Prostate gland (tissue), 2 donors: ENCODE results near the gene UCK2. TPM values are rescaled to one million over a fixed set of nuclear protein-coding genes. Genes with fewer than 3 reads are reported as not detected.
A peak's percentile ranks its signal among the peaks of the same experiment; 100 is the strongest.
"Not testable (repeated sequence)": the region's sequence is repeated elsewhere in the genome, so short reads cannot be mapped to it uniquely, and the experiment has no call there.

ENCODE experiments used
- DNase-seq: peaks from one replicate; pipeline ENCODE4 v3.0.0-alpha.2; 2019; ENCODE audit warnings: low spot score
- H3K27ac ChIP-seq, 2 donors: fragments of 200-600 bp; sonication (generic); 2 replicates each; pipeline ENCODE4 v1.5.1; 2017 to 2019
- H3K27me3 ChIP-seq: fragments of 200-600 bp; sonication (generic); replicated peaks from 2 replicates; pipeline ENCODE4 v1.5.1; 2019; ENCODE audit not compliant: insufficient read depth
- H3K36me3 ChIP-seq, 2 donors: fragments of 200-600 bp; sonication (generic); 1 replicate in 1 of 2; 2 replicates in 1 of 2; pipeline versions ENCODE4 v1.5.1 to v1.8.1; 2017 to 2019
- H3K4me1 ChIP-seq: fragments of 200-600 bp; sonication (generic); replicated peaks from 2 replicates; pipeline ENCODE4 v1.5.1; 2019
- H3K4me3 ChIP-seq, 2 donors: fragments of 200-600 bp; sonication (generic); 2 replicates each; pipeline ENCODE4 v1.5.1; 2017 to 2019
- H3K9me3 ChIP-seq: fragments of 200-600 bp; sonication (generic); 2 replicates; pipeline ENCODE4 v1.5.1; 2017
- CTCF ChIP-seq, 4 experiments: fragments of 200-600 bp in 2 of 4; fragments of 450-650 bp in 2 of 4; sonication (generic) in 2 of 4; IDR thresholded peaks; 1 replicate in 3 of 4; 2 replicates in 1 of 4; pipeline ENCODE4 v1.5.1; 2016 to 2019; ENCODE audit warnings: antibody characterized with exemption in 4 of 4, mild to moderate bottlenecking in 2 of 4, moderate library complexity in 2 of 4
- POLR2A ChIP-seq: fragments of 450-650 bp; IDR thresholded peaks from one replicate; pipeline ENCODE4 v1.6.1; 2016; ENCODE audit warnings: antibody characterized with exemption, mild to moderate bottlenecking
- POLR2AphosphoS5 ChIP-seq: sonication (generic); formaldehyde crosslinking; IDR thresholded peaks from one replicate; pipeline ENCODE4 v1.6.1; 2017; ENCODE audit warnings: antibody characterized with exemption
- WGBS: methylation state at CpG from one replicate; pipeline ENCODE4 v1.1.5; 2018; 5-methylcytosine and 5-hydroxymethylcytosine counted together
- intact Hi-C: fragments of 100-400 bp; cut with DNase I; formaldehyde crosslinking; loops from one replicate; pipeline ENCODE4 v1.14.2; 2022
- total RNA-seq, 2 donors: library from RNA; depleted of rRNA; stranded (reverse); fragments of >200 nt; gene quantifications; one replicate each; pipeline ENCODE4 v1.1.0, GENCODE V29; 2016

Gene UCK2
- total RNA-seq, result 10 to 100 TPM; 23.8 to 25.9 TPM

- Histone ChIP-seq H3K9me3 (no peaks in the 10 kb centered on the region), H3K4me3 (peak within 1 kb of the TSS; percentile 71 to 73), H3K27me3 (no peaks in the 10 kb centered on the region), H3K4me1 (no peaks in the 10 kb centered on the region), H3K36me3 (no peaks in the 10 kb centered on the region), H3K27ac (peak within 1 kb of the TSS; percentile 83 to 87)
- TF ChIP-seq POLR2A (peak; percentile 62), CTCF (IDR thresholded peaks at IDR 0.05) (peak in 1 of 4 experiments; percentile 32), POLR2AphosphoS5 (peak; percentile 31)
- intact Hi-C loops, result loop anchor here (2.0 kb wide), 1 partner anchor 59 kb away; the partner anchor contains the start of gene TMCO1
- WGBS, result under 1% methylated on average over 58 of the region's 94 CpGs
- peak; percentile 72 for DNase-seq
These were observed at the start of gene UCK2 for GRCh38 chr1:165827268-165828102. TSS of gene UCK2 (plus strand) at chr1:165827614. CDS start at chr1:165827834, 220 bp downstream.

- DNase-seq, H3K4me3 ChIP-seq, intact Hi-C loops, H3K27me3 ChIP-seq, H3K27ac ChIP-seq, H3K9me3 ChIP-seq, H3K36me3 ChIP-seq, H3K4me1 ChIP-seq: not testable (repeated sequence)
- 89% methylated on average over 2 of the region's 3 CpGs for WGBS
These were observed 49.2 kb upstream of the UCK2 start for GRCh38 chr1:165778197-165778596.

GRCh38 chr1:165783519-165783918, 43.9 kb upstream of the UCK2 start:
- H3K9me3 ChIP-seq, H3K4me1 ChIP-seq, H3K27ac ChIP-seq, H3K36me3 ChIP-seq, H3K27me3 ChIP-seq, intact Hi-C loops, DNase-seq, H3K4me3 ChIP-seq: not testable (repeated sequence)
- 95% methylated on average over 11 of the region's 11 CpGs for WGBS

- Histone ChIP-seq H3K27me3 (no peaks in the 10 kb centered on the region), H3K27ac (no peak overlapping the region), H3K9me3 (no peaks in the 10 kb centered on the region), H3K4me1 (no peaks in the 10 kb centered on the region), H3K4me3 (no peak overlapping the region), H3K36me3 (no peaks in the 10 kb centered on the region)
- intact Hi-C loops, result no loop called here
- TF ChIP-seq POLR2A (no peak), POLR2AphosphoS5 (no peak), CTCF (IDR thresholded peaks at IDR 0.05) (no peak)
- WGBS, result 94% methylated on average over 1 of the region's 1 CpG
- DNase-seq, result no peak
These were observed 39.7 kb upstream of the UCK2 start for GRCh38 chr1:165787741-165788140.

- no peaks in the 10 kb centered on the region for H3K4me1 ChIP-seq
- intact Hi-C loops, result no loop called here
- no peaks in the 10 kb centered on the region for H3K36me3 ChIP-seq
- H3K27me3 ChIP-seq, result no peaks in the 10 kb centered on the region
- 67% methylated on average over 2 of the region's 2 CpGs for WGBS
- TF ChIP-seq POLR2AphosphoS5 (no peak), CTCF (IDR thresholded peaks at IDR 0.05) (no peak), POLR2A (no peak)
- DNase-seq, result no peak
- H3K9me3 ChIP-seq, result no peaks in the 10 kb centered on the region
- no peak overlapping the region for H3K27ac ChIP-seq
- no peak overlapping the region for H3K4me3 ChIP-seq
These were observed 33.5 kb upstream of the UCK2 start for GRCh38 chr1:165793951-165794350.

- TF ChIP-seq CTCF (IDR thresholded peaks at IDR 0.05) (no peak), POLR2A (no peak), POLR2AphosphoS5 (no peak)
- 74% methylated on average over 2 of the region's 2 CpGs for WGBS
- Histone ChIP-seq H3K4me3 (no peak overlapping the region), H3K36me3 (no peaks in the 10 kb centered on the region), H3K9me3 (no peaks in the 10 kb centered on the region), H3K4me1 (no peaks in the 10 kb centered on the region), H3K27ac (no peak overlapping the region), H3K27me3 (no peaks in the 10 kb centered on the region)
- DNase-seq, result no peak
- intact Hi-C loops, result no loop called here
These were observed 31.5 kb upstream of the UCK2 start for GRCh38 chr1:165795894-165796293.
